ENCODE results near the gene CHRNA3. TPM values are rescaled to one million over a fixed set of nuclear protein-coding genes. Genes with fewer than 3 reads are reported as not detected.

CHRNA3 gene
- total RNA-seq, 1 donor from 2014 or later = not detected

- no peak for DNase-seq (ENCODE audit: low spot score)
- no peak overlapping the region for H3K4me3 Mint-ChIP-seq (ENCODE audit: unreplicated experiment)
- H3K27ac Mint-ChIP-seq (ENCODE audit: unreplicated experiment) = no peak overlapping the region
- H3K4me1 Mint-ChIP-seq (ENCODE audit: low read depth) = no peaks in the 10 kb centered on the region
- peaks cover 2% of the 10 kb centered on the region for H3K27me3 Mint-ChIP-seq (ENCODE audit: low read depth)
- no peak for TF ChIP-seq CTCF (IDR thresholded peaks at IDR 0.05)
- H3K9me3 Mint-ChIP-seq (ENCODE audit: low read depth) = no peaks in the 10 kb centered on the region
- H3K36me3 Mint-ChIP-seq (ENCODE audit: low read depth) = no peaks in the 10 kb centered on the region
Measured at GRCh38 chr15:78598348-78598747, 22.4 kb downstream of the CHRNA3 start.

- Mint-ChIP-seq H3K36me3 (ENCODE audit: low read depth) (no peaks in the 10 kb centered on the region), H3K4me3 (ENCODE audit: unreplicated experiment) (no peak overlapping the region), H3K9me3 (ENCODE audit: low read depth) (no peaks in the 10 kb centered on the region), H3K27me3 (ENCODE audit: low read depth) (no peaks in the 10 kb centered on the region), H3K27ac (ENCODE audit: unreplicated experiment) (no peak overlapping the region), H3K4me1 (ENCODE audit: low read depth) (no peaks in the 10 kb centered on the region)
- DNase-seq (ENCODE audit: low spot score) = no peak
- TF ChIP-seq CTCF (IDR thresholded peaks at IDR 0.05) = no peak
Measured at GRCh38 chr15:78597583-78597982, 23.2 kb downstream of the CHRNA3 start.

GRCh38 chr15:78574944-78575343 lies 45.9 kb downstream of the CHRNA3 start:
- Mint-ChIP-seq H3K27ac (ENCODE audit: unreplicated experiment) (no peak overlapping the region), H3K27me3 (ENCODE audit: low read depth) (no peaks in the 10 kb centered on the region), H3K9me3 (ENCODE audit: low read depth) (no peaks in the 10 kb centered on the region), H3K36me3 (ENCODE audit: low read depth) (no peaks in the 10 kb centered on the region), H3K4me1 (ENCODE audit: low read depth) (no peaks in the 10 kb centered on the region), H3K4me3 (ENCODE audit: unreplicated experiment) (no peak overlapping the region)
- no peak for TF ChIP-seq CTCF (IDR thresholded peaks at IDR 0.05)
- DNase-seq (ENCODE audit: low spot score) = no peak

GRCh38 chr15:78573416-78573815 lies 47.4 kb downstream of the CHRNA3 start:
- Mint-ChIP-seq H3K4me1 (ENCODE audit: low read depth) (no peaks in the 10 kb centered on the region), H3K27ac (ENCODE audit: unreplicated experiment) (no peak overlapping the region), H3K27me3 (ENCODE audit: low read depth) (no peaks in the 10 kb centered on the region), H3K4me3 (ENCODE audit: unreplicated experiment) (no peak overlapping the region), H3K36me3 (ENCODE audit: low read depth) (no peaks in the 10 kb centered on the region), H3K9me3 (ENCODE audit: low read depth) (no peaks in the 10 kb centered on the region)
- DNase-seq (ENCODE audit: low spot score) = no peak
- no peak for TF ChIP-seq CTCF (IDR thresholded peaks at IDR 0.05)

GRCh38 chr15:78571382-78571781 lies 49.4 kb downstream of the CHRNA3 start:
- no peak for TF ChIP-seq CTCF (IDR thresholded peaks at IDR 0.05)
- DNase-seq (ENCODE audit: low spot score) = no peak
- H3K4me1 Mint-ChIP-seq (ENCODE audit: low read depth) = peaks cover 3% of the 10 kb centered on the region
- peaks cover 4% of the 10 kb centered on the region for H3K27me3 Mint-ChIP-seq (ENCODE audit: low read depth)
- H3K4me3 Mint-ChIP-seq (ENCODE audit: unreplicated experiment) = no peak overlapping the region
- H3K27ac Mint-ChIP-seq (ENCODE audit: unreplicated experiment) = no peak overlapping the region
- no peaks in the 10 kb centered on the region for H3K9me3 Mint-ChIP-seq (ENCODE audit: low read depth)
- no peaks in the 10 kb centered on the region for H3K36me3 Mint-ChIP-seq (ENCODE audit: low read depth)

All from chondrocyte (in vitro differentiated cells).